CMK (cell line): ENCODE data around the gene PCA3.

Source experiments
- DNase-seq: peaks from one replicate; pipeline ENCODE4 v3.0.0-alpha.2; 2010; ENCODE audit warnings: low read depth

The PCA3 gene

DNA sequence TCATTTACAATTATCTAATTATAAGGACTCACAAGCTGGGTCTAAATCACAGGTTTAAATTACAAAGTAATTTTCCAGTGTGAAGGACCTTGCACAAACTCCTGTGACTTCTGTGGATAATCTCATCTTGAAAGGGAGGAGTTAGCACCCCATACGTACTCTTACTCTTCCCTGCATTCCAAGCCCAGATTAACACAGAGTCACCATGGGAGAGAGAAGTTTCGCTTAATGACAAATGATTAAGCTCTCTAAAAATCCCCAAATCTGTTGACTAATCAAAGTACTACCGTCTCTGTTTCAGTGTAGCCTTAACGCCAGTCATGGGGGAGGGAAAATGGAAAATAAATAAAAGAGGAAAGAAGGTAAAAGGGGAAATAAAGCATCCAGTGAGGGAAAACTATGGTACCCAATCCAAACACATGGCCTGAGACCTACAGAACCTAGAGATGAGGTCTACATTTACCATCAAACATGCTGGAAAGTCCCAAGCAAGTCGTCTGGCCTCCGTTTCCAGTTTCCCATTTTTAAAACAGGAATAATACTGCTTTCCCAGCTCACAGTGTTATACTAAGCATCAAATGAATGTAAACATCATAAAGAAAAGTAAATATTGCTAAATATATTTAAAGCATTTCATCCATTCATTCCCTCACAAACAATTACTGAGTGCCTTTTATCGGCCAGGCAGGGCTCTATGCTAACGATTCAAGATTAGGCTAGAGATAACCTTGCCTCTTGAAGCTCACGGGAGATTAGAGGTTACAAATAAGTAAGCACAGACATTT is 63.2 kb downstream of the PCA3 start:
- DNase-seq, result no peak

DNA sequence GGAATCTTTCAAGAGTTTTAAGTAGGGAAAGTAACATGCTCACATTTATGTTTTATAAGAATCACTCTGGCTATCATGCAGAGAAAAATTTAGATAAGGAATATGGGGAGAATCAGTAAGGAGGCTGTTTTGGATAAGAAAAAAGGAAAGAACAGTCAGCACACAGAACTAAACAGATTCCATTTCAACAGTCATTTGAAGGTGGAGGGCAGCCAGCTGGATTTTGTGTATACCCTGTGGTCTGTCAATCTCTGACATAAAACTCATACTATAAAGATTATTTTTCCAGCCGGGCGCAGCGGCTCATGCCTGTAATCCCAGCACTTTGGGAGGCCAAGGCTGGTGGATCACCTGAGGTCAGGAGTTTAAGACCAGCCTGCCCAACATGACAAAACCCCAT is 64.2 kb downstream of the PCA3 start:
- no peak for DNase-seq

DNA sequence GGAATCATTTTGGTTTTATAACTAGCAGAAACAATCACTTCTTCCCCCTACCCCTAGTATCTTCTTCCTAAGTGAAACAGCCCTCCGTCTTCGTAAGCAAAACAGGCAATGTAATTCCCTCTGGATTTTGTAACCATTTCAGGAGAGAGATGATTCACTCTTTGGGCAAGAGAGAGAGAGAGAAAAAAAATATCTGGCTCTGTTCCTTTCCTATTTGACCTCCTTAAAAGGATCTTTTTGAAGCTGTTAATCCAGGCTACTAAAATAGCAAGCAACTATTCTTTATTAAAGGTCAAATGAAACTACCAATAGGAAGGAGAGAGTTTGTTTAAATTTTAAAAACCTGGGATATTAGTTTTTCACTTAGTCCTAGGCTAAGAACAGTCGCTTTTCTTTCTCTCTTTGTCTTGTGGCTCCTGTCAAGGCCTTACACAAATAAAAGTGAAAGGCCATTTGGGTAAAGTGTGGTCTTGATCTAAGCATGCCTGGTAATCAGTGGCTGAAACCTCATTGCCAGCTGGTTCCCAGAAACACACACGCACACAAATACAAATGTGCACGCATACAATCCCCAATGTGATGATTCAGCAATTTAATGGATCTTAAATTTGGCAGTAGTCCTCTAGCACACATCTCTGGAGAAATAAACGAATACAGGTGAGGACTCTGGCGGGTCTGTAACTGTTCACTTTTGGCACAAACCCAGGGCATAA is 71.5 kb downstream of the PCA3 start:
- DNase-seq, result no peak
